Measurements from ENCODE around the gene PPP4R2. TPM values are rescaled to one million over a fixed set of nuclear protein-coding genes. Genes with fewer than 3 reads are reported as not detected.

The PPP4R2 gene
- 10 to 100 TPM; 50.4 to 72.8 (median 60.1) TPM for total RNA-seq
- total RNA-seq (2013): 71.5 TPM

GRCh38 chr3:72996473-72997333 lies at the start of gene PPP4R2:
Gene PPP4R2, plus strand, starts transcription at chr3:72996811. Its CDS starts 227 bp downstream, at chr3:72997038.
- intact Hi-C loops (cut with micrococcal nuclease): loop anchor here (10.0 kb wide), 2 partner anchors 58 to 552 kb away; partner anchors contain the start of gene RYBP
- Mint-ChIP-seq H3K36me3 (no peaks in the 10 kb centered on the region), H3K27me3 (ENCODE audit: low read depth in 2 of 2) (no peaks in the 10 kb centered on the region), H3K4me1 (peaks cover 35 to 38% of the 10 kb centered on the region in 2 donors), H3K9me3 (no peaks in the 10 kb centered on the region), H3K4me3 (peak within 1 kb of the TSS; percentile 88), H3K27ac (peak within 1 kb of the TSS; percentile 91 to 95)
- 2% methylated on average over 64 of the region's 75 CpGs for WGBS (ENCODE audit: insufficient coverage)
- DNase-seq (peak; percentile 93 to 97), ATAC-seq (peak; percentile 86 to 96 (median 89))
- H3K27me3 ChIP-seq (ENCODE audit: control insufficient read depth, insufficient read depth, low read length): no peaks in the 10 kb centered on the region
- H3K36me3 ChIP-seq (ENCODE audit: control insufficient read depth, insufficient read depth, low read length): peaks cover 11% of the 10 kb centered on the region
- H3K4me1 ChIP-seq (ENCODE audit: control insufficient read depth, insufficient read depth, low read length): peaks cover 19% of the 10 kb centered on the region
- TF ChIP-seq CTCF (IDR thresholded peaks at IDR 0.05): no peak
- peak within 1 kb of the TSS; percentile 97 for H3K4me3 ChIP-seq (ENCODE audit: low read length)
- H3K27ac ChIP-seq (ENCODE audit: low read length): peak within 1 kb of the TSS; percentile 97
- no peaks in the 10 kb centered on the region for H3K9me3 ChIP-seq (ENCODE audit: control insufficient read depth, insufficient read depth, low read length)

- ATAC-seq (no peak), DNase-seq (no peak)
- 94% methylated on average over 6 of the region's 8 CpGs for WGBS (ENCODE audit: insufficient coverage)
Observed at GRCh38 chr3:72947715-72948490, 48.7 kb upstream of the PPP4R2 start.

GRCh38 chr3:72949016-72949415 lies 47.6 kb upstream of the PPP4R2 start:
- no peaks in the 10 kb centered on the region for H3K4me1 Mint-ChIP-seq
- H3K36me3 ChIP-seq (ENCODE audit: control insufficient read depth, insufficient read depth, low read length): no peaks in the 10 kb centered on the region
- no peaks in the 10 kb centered on the region for H3K36me3 Mint-ChIP-seq
- TF ChIP-seq CTCF (IDR thresholded peaks at IDR 0.05): no peak
- H3K27ac Mint-ChIP-seq: no peak overlapping the region
- no peak overlapping the region for H3K4me3 Mint-ChIP-seq
- ATAC-seq (no peak), DNase-seq (no peak)
- H3K4me1 ChIP-seq (ENCODE audit: control insufficient read depth, insufficient read depth, low read length): no peaks in the 10 kb centered on the region
- WGBS (ENCODE audit: insufficient coverage): 93% methylated on average over 4 of the region's 4 CpGs
- H3K4me3 ChIP-seq (ENCODE audit: low read length): no peak overlapping the region
- H3K27me3 Mint-ChIP-seq (ENCODE audit: low read depth in 2 of 2): no peaks in the 10 kb centered on the region
- intact Hi-C loops (cut with micrococcal nuclease): no loop called here
- no peak overlapping the region for H3K27ac ChIP-seq (ENCODE audit: low read length)
- no peaks in the 10 kb centered on the region for H3K9me3 Mint-ChIP-seq
- no peaks in the 10 kb centered on the region for H3K27me3 ChIP-seq (ENCODE audit: control insufficient read depth, insufficient read depth, low read length)
- H3K9me3 ChIP-seq (ENCODE audit: control insufficient read depth, insufficient read depth, low read length): no peaks in the 10 kb centered on the region

More at GRCh38 chr3:72947715-72948490, 48.7 kb upstream of the PPP4R2 start:
- H3K36me3 Mint-ChIP-seq: no peaks in the 10 kb centered on the region
- Histone ChIP-seq H3K36me3 (ENCODE audit: control insufficient read depth, insufficient read depth, low read length) (no peaks in the 10 kb centered on the region), H3K4me3 (ENCODE audit: low read length) (no peak overlapping the region), H3K9me3 (ENCODE audit: control insufficient read depth, insufficient read depth, low read length) (no peaks in the 10 kb centered on the region), H3K27me3 (ENCODE audit: control insufficient read depth, insufficient read depth, low read length) (no peaks in the 10 kb centered on the region), H3K27ac (ENCODE audit: low read length) (no peak overlapping the region), H3K4me1 (ENCODE audit: control insufficient read depth, insufficient read depth, low read length) (no peaks in the 10 kb centered on the region)
- H3K4me3 Mint-ChIP-seq: no peak overlapping the region
- no peak for TF ChIP-seq CTCF (IDR thresholded peaks at IDR 0.05)
- H3K27me3 Mint-ChIP-seq (ENCODE audit: low read depth in 2 of 2): no peaks in the 10 kb centered on the region
- no peak overlapping the region for H3K27ac Mint-ChIP-seq
- no peaks in the 10 kb centered on the region for H3K9me3 Mint-ChIP-seq
- no peaks in the 10 kb centered on the region for H3K4me1 Mint-ChIP-seq
- intact Hi-C loops (cut with micrococcal nuclease): no loop called here

Measured in natural killer cell (primary cell).